ENCODE results near the gene DIP2C.
"Not testable (repeated sequence)": the region's sequence is repeated elsewhere in the genome, so short reads cannot be mapped to it uniquely, and the experiment has no call there.

The DIP2C gene

DNA sequence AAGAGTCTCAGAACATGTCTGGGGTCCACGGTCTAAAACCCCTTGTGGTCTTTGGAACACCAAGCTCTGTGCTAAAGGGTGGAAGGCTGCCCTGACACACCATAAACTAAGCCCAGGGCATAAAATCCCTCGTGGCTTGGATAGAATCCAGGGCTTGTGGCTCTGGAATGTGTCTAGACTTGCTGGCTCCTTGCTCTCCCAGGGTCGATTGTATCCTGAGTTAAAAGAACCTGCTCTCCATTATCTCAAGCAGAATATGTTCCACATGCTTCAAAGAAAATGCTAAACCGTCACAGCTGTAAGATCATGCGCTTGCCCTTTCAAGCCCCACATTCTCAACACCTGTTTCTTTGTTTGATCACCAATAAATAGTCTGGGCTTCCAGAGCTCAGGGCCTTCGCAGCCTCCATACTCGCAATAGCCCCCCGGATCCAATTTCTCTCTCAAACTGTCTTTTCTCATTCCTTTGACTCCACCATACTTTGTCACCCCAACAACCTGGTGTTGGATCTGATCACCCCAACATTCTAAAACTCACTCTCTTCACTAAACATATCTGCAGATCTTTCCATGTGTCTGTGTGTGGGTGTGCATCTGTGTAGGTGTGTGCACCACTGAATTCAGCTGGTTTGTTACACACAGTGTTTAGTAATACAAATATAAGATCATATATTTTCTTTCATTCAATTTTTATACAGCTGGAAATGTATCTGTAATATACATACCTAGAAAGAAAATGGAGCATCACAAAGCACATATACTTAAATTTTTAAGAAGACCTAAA, 315.8 kb downstream of the DIP2C start:
- peak; percentile 38 for DNase-seq (ENCODE audit: low spot score)

DNA sequence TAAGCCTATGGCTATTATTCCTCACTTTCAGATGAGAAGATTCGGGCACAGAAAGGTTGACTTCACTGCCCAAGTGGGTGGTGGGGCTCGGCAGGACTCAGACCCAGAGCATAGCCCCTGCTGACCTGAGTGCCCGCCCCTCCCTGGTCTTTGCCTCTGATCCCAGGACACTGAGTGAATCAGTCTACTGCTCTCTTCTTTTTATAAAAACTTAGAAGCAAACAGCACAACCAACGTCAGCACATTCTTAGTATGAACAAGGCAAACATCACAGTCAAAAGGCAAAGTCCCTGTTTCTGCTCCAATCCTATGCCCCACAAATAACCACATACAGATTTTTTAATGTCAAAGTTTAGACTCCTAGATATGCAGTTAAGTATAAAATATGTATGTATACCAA, 316.5 kb downstream of the DIP2C start:
- DNase-seq (ENCODE audit: low spot score), result peak; percentile 29

DNA sequence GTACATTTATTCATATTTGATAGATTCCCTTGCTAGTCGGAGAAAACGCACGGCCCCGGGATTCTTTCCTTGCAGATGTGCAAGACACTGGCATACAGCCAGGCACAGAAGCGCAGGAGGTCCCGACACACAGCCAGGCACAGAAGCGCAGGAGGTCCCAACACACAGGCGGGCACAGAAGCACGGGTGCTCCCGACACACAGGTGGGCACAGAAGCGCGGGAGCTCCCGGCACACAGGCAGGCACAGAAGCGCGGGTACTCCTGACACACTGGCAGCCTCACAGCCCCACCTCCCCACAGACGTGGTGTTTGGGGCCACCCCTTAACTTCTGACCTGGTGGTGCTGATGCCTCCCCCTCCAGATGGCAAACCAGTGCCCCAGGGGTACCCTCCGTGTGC, 316.9 kb downstream of the DIP2C start:
- DNase-seq (ENCODE audit: low spot score), result no peak

DNA sequence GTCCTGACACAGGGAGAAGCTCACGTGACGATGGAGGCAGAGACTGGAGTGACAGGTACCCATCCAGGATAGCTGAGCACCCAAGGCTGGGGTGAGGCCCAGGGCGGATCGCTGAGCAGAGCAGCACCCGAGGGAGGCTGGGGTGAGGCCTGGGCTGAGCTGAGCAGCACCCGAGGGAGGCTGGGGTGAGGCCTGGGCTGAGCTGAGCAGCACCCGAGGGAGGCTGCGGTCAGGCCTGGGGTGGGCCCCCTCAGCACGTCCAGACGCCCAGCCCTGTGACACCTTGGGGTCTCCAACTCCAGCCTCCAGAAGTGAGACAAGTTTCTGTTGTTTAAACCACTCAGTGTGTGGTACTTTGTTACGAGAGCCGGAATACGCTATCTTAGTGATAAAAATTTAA, 318.0 kb downstream of the DIP2C start:
- DNase-seq (ENCODE audit: low spot score), result no peak

DNA sequence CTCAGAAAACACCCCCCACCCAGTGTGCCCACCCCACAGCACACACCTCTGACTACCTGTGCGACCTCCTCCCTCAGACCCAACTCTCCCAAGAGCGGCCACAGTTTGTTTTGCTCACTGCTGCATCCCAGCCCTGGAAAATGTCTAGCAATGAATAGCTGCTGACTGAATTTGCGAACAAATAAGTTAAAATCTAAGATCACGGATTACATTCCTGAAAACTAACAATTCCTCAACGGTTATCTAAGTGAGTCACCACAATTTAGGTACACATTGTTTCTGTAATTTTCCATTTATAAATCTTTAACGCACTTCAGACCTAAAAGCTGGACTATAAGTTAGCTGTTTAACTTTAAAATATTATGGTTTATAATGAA, 319.0 kb downstream of the DIP2C start:
- DNase-seq (ENCODE audit: low spot score), result no peak

- DNase-seq (ENCODE audit: low spot score), result peak; percentile 92
Measured at GRCh38 chr10:369684-370448, 319.6 kb downstream of the DIP2C start.

DNA sequence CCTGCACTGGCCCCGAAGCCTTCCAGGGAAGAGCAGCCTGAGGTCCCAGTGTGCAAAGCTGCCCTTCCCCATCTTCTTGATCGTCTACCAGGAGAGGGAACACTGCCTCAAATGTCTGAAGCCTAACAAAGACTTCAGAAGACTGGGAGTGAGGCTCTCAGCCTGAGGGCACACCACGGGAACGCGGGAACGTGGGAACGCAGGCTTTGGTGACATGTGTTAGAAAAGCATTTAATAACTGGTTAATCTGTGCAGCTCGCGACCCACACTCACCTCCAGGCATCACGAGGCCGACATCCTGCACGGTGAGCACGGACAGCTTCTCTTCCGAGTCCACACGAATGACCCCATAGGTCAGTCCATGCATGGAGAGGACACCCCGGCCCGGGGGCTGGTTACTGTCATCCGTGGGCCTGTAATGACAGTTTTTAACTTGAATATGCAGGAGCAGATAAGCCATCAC, 320.2 kb downstream of the DIP2C start:
- no peak for DNase-seq (ENCODE audit: low spot score)

DNA sequence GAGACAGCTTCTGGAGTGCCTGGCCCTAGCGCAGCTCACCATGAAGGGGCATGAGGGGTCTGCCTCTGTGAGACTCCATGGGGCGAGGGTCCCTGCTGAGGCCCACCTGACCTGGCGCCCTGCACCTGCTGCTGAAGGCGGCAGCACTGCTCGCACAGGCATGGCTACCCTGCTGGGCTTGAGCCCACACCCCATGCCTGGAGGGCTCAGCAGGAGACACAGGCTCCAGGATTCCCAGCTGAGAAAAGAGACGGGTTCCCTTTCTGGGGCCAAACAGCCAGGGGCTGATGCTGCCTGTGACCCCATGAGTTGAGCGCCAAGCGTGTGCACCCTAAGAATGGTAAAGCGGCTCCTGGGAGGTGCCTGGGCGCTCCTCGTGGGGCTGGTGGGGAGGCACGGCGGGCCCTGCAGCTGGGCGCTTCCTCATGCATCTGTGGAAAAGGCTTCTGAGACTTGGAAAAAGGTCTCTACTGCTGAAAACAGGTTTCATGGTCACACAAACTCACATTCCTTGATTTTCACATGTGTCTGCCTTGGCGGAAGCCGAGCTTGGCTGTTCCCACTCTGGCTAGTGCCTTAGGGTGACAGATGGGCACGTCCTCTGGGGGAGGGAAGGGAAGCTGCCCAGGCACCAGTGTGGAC, 320.8 kb downstream of the DIP2C start:
- DNase-seq (ENCODE audit: low spot score), result no peak

- not testable (repeated sequence) for DNase-seq (ENCODE audit: low spot score)
Measured at GRCh38 chr10:368107-368506, 321.4 kb downstream of the DIP2C start.

GRCh38 chr10:367636-368035, 321.8 kb downstream of the DIP2C start:
- DNase-seq (ENCODE audit: low spot score), result no peak

DNA sequence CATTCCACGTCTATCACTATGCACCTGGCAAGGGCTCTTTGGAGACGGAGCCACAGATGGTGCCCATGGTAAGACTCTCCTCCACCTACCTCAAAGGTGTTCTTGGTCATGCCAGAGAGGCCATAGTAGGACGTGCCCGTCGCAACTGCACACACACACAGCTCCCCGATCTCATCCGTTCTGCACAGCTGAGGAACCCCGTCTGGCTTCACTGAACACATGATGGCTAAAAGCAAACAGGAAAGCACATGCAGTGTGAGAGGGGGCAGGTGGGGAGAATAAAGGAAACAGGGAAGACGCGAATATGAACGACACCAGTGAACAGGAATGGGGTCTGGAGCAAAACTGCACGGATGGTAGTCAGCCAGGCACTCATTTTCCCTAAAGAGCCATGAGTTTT, 323.3 kb downstream of the DIP2C start:
- DNase-seq (ENCODE audit: low spot score), result no peak

- DNase-seq (ENCODE audit: low spot score), result no peak
Measured at GRCh38 chr10:364267-364775, 325.1 kb downstream of the DIP2C start.

DNA sequence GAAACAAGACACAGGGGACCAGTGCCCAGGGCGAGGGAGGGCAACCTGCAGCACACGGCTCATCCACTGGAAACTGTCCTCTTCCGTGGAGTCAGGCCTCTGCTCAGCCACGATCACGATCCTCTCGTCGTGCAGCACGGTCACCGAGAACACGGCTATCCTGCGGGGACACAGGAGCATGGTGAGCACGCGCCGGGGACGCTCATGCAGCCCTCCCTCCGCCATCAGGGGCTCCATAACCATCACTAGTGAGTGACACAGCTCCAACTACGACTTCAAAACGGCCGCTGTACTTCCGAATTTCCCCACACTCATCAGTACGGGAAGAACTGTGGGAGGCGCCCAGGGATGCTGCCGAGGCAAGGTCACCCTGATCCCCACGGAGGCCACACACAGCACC, 326.3 kb downstream of the DIP2C start:
- no peak for DNase-seq (ENCODE audit: low spot score)

DNA sequence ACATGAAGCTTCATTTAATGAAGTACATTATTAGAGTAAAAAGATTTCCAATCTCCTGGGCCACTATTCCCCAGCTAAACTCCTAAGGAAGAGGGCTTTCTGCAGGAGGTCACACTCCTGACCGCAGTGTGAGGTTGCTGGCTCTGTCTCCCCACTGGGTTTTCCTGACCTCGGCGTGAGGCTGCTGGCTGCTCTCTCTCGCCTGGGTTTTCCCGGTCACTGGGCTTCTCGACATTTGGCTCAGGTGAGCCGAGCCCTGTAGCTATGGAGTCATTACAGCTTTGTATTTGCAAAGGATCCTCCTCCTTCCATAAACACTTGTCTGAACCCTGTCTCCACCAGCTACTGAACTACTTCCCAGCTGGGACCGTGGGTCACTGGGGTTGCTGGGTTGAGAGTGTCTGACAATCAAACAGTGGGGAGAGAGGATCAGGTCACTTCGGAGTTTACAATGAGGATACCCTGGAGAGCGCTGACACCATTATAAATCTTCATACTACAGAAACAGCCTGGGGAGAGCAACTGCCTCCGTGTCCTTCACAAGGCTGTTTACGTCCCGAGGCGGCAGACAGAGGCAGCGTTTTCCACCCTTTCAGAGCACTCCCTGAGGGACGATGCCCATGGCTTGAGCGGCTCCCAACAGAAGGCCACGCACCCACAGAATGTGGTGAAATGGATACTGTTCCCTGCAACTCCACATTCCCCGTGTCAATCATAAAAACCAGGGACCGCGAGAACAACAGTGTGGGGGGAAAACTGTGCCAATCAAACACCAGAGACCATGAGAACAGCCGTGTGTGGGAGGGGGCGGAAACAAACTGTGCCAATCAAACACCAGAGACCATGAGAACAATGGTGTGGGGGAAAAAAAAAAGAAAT, 328.0 kb downstream of the DIP2C start:
- no peak for DNase-seq (ENCODE audit: low spot score)

- no peak for DNase-seq (ENCODE audit: low spot score)
Measured at GRCh38 chr10:360653-361052, 328.8 kb downstream of the DIP2C start.

GRCh38 chr10:359762-360161, 329.7 kb downstream of the DIP2C start:
- no peak for DNase-seq (ENCODE audit: low spot score)

DNA sequence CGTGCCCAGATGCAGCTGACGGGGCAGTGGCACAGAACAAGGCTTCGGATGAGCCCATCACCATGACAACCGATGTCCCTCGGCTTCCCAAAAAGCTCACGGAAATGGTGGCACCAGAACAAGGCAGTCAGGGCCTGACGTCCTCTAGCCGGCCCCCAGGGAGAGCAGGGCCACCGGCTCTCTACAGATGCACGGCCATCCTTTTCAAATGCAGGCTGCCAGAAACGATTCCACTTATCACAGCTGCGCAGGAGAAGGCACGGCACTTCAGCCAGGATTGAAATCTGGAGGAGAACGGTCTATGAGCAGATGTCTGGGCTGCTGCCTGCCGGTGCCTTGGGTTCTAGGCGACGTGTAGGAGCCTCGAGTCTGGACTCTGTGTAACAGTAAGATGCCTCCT, 330.4 kb downstream of the DIP2C start:
- no peak for DNase-seq (ENCODE audit: low spot score)

GRCh38 chr10:357201-357950, 332.1 kb downstream of the DIP2C start:
- DNase-seq (ENCODE audit: low spot score), result no peak

GRCh38 chr10:356452-356851, 333.0 kb downstream of the DIP2C start:
- no peak for DNase-seq (ENCODE audit: low spot score)

DNA sequence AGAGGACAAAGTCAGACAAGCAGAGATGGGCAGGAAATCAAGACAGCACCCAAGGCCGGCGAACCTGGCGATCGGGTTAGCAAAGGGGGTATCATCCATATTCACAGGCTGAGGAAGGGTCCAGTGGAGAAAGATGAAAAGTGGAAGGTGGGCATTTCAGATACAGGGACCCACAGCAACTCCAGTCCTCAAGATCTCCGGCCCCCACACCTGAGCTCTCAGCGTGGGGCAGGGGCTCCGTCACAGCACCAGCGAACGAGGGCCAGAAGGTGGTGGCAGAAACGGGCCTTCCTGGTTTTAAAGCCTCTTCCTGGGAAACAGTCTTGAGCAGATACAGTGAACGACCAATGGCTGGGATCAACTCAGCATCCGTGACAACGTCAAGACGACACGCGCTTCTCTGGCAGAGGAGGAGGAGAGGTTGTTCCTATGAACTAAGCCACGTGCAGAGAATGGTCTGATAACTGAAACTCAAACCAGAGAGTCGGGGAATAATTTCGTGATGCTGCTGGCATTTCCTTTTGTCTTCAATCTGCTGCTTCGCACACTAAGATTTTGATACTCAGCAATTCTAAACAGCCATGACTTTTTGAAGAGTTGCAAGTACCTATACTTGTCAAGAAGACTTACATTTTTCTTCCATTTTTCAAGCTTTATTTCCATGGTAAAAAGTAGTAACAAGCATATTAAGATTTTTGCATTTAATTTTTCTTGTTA, 334.4 kb downstream of the DIP2C start:
- DNase-seq (ENCODE audit: low spot score), result no peak

Measured in AG20443 (cell line).